Measurements from ENCODE around the gene NUDT8.
A peak's percentile ranks its signal among the peaks of the same experiment; 100 is the strongest.
"Not testable (repeated sequence)": the region's sequence is repeated elsewhere in the genome, so short reads cannot be mapped to it uniquely, and the experiment has no call there.

NUDT8 gene

DNA sequence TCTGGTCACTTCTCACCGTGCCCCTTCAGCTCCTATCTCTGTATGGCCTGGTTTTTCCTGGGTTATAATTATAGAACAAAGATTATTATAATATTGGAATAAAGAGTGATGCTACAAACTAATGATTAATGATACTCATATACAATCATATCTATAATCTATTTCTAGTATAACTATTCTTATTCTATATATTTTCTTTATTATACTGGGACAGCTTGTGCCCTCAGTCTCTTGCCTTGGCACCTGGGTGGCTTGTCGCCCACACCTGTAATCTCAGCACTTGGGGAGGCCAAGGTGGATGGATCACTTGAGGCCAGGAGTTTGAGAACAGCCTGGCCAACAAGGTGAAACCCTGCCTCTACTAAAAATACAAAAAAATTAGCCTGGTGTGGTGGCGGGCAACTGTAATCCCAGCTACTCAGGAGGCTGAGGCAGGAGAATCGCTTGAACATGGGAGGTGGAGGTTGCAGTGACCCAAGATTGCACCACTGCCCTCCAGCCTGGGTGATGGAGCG lies 30.0 kb upstream of the NUDT8 start:
- DNase-seq; H3K4me1 ChIP-seq (ENCODE audit: control insufficient read depth, insufficient read depth, low read length, poor library complexity, severe bottlenecking); H3K9me3 ChIP-seq (ENCODE audit: control insufficient read depth, low read length); H3K4me3 ChIP-seq (ENCODE audit: insufficient read depth, low read depth, low read length, poor library complexity, severe bottlenecking); H3K36me3 ChIP-seq (ENCODE audit: control insufficient read depth, insufficient read depth, low read length); H3K27me3 ChIP-seq (replicated peaks; ENCODE audit: control insufficient read depth, insufficient read depth, low read length, poor library complexity, severe bottlenecking); H3K27ac ChIP-seq (ENCODE audit: insufficient read depth, low read length, poor library complexity, severe bottlenecking): not testable (repeated sequence)

DNA sequence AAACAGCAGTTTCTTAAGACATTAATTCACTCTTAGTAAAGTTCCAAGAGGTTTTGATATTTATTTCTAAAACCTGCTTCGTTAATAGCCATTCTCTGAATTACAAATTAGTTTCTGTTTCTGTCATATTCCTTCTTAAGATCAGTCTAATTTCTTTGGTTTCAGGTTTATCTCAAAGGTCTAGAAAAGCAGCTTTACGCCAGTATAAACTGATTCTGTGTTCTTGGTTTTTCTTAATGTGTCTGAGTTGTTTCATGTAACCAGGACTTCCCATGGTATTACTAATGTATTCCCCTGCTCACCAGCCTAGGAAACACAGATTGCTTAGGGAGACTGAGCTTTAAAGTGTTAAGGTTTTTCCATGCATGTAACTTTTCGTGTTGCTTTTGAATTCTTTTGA lies 27.6 kb upstream of the NUDT8 start:
- Histone ChIP-seq H3K9me3 (ENCODE audit: control insufficient read depth, low read length) (no peaks in the 10 kb centered on the region), H3K27me3 (replicated peaks; ENCODE audit: control insufficient read depth, insufficient read depth, low read length, poor library complexity, severe bottlenecking) (no peaks in the 10 kb centered on the region), H3K27ac (ENCODE audit: insufficient read depth, low read length, poor library complexity, severe bottlenecking) (no peak overlapping the region), H3K36me3 (ENCODE audit: control insufficient read depth, insufficient read depth, low read length) (no peaks in the 10 kb centered on the region), H3K4me1 (ENCODE audit: control insufficient read depth, insufficient read depth, low read length, poor library complexity, severe bottlenecking) (no peaks in the 10 kb centered on the region), H3K4me3 (ENCODE audit: insufficient read depth, low read depth, low read length, poor library complexity, severe bottlenecking) (no peak overlapping the region)
- no peak for DNase-seq

GRCh38 chr11:67656278-67656922 lies 26.7 kb upstream of the NUDT8 start:
- no peaks in the 10 kb centered on the region for H3K27me3 ChIP-seq (replicated peaks; ENCODE audit: control insufficient read depth, insufficient read depth, low read length, poor library complexity, severe bottlenecking)
- H3K36me3 ChIP-seq (ENCODE audit: control insufficient read depth, insufficient read depth, low read length) = no peaks in the 10 kb centered on the region
- no peaks in the 10 kb centered on the region for H3K9me3 ChIP-seq (ENCODE audit: control insufficient read depth, low read length)
- H3K4me3 ChIP-seq (ENCODE audit: insufficient read depth, low read depth, low read length, poor library complexity, severe bottlenecking) = no peak overlapping the region
- no peak overlapping the region for H3K27ac ChIP-seq (ENCODE audit: insufficient read depth, low read length, poor library complexity, severe bottlenecking)
- no peak for DNase-seq
- H3K4me1 ChIP-seq (ENCODE audit: control insufficient read depth, insufficient read depth, low read length, poor library complexity, severe bottlenecking) = no peaks in the 10 kb centered on the region

GRCh38 chr11:67654225-67654624 lies 24.5 kb upstream of the NUDT8 start:
- Histone ChIP-seq H3K4me1 (ENCODE audit: control insufficient read depth, insufficient read depth, low read length, poor library complexity, severe bottlenecking) (no peaks in the 10 kb centered on the region), H3K27ac (ENCODE audit: insufficient read depth, low read length, poor library complexity, severe bottlenecking) (no peak overlapping the region), H3K9me3 (ENCODE audit: control insufficient read depth, low read length) (no peaks in the 10 kb centered on the region)

GRCh38 chr11:67652965-67653845 lies 23.5 kb upstream of the NUDT8 start:
- Histone ChIP-seq H3K4me1 (ENCODE audit: control insufficient read depth, insufficient read depth, low read length, poor library complexity, severe bottlenecking) (no peaks in the 10 kb centered on the region), H3K9me3 (ENCODE audit: control insufficient read depth, low read length) (no peaks in the 10 kb centered on the region), H3K27me3 (replicated peaks; ENCODE audit: control insufficient read depth, insufficient read depth, low read length, poor library complexity, severe bottlenecking) (no peaks in the 10 kb centered on the region), H3K36me3 (ENCODE audit: control insufficient read depth, insufficient read depth, low read length) (no peaks in the 10 kb centered on the region), H3K27ac (ENCODE audit: insufficient read depth, low read length, poor library complexity, severe bottlenecking) (no peak overlapping the region), H3K4me3 (ENCODE audit: insufficient read depth, low read depth, low read length, poor library complexity, severe bottlenecking) (no peak overlapping the region)
- no peak for DNase-seq

More at GRCh38 chr11:67654225-67654624, 24.5 kb upstream of the NUDT8 start:
- H3K36me3 ChIP-seq (ENCODE audit: control insufficient read depth, insufficient read depth, low read length) = no peaks in the 10 kb centered on the region
- no peak overlapping the region for H3K4me3 ChIP-seq (ENCODE audit: insufficient read depth, low read depth, low read length, poor library complexity, severe bottlenecking)
- H3K27me3 ChIP-seq (replicated peaks; ENCODE audit: control insufficient read depth, insufficient read depth, low read length, poor library complexity, severe bottlenecking) = no peaks in the 10 kb centered on the region
- no peak for DNase-seq

GRCh38 chr11:67651976-67652781 lies 22.4 kb upstream of the NUDT8 start:
- no peak overlapping the region for H3K4me3 ChIP-seq (ENCODE audit: insufficient read depth, low read depth, low read length, poor library complexity, severe bottlenecking)
- H3K9me3 ChIP-seq (ENCODE audit: control insufficient read depth, low read length) = no peaks in the 10 kb centered on the region
- H3K36me3 ChIP-seq (ENCODE audit: control insufficient read depth, insufficient read depth, low read length) = no peaks in the 10 kb centered on the region
- H3K4me1 ChIP-seq (ENCODE audit: control insufficient read depth, insufficient read depth, low read length, poor library complexity, severe bottlenecking) = peaks cover 5% of the 10 kb centered on the region
- DNase-seq = no peak
- H3K27me3 ChIP-seq (replicated peaks; ENCODE audit: control insufficient read depth, insufficient read depth, low read length, poor library complexity, severe bottlenecking) = no peaks in the 10 kb centered on the region
- no peak overlapping the region for H3K27ac ChIP-seq (ENCODE audit: insufficient read depth, low read length, poor library complexity, severe bottlenecking)

GRCh38 chr11:67649634-67650510 lies 20.1 kb upstream of the NUDT8 start:
- no peaks in the 10 kb centered on the region for H3K9me3 ChIP-seq (ENCODE audit: control insufficient read depth, low read length)
- H3K4me3 ChIP-seq (ENCODE audit: insufficient read depth, low read depth, low read length, poor library complexity, severe bottlenecking) = peak overlapping the region; percentile 68
- H3K27ac ChIP-seq (ENCODE audit: insufficient read depth, low read length, poor library complexity, severe bottlenecking) = peak overlapping the region; percentile 75
- H3K36me3 ChIP-seq (ENCODE audit: control insufficient read depth, insufficient read depth, low read length) = no peaks in the 10 kb centered on the region
- DNase-seq = no peak
- H3K4me1 ChIP-seq (ENCODE audit: control insufficient read depth, insufficient read depth, low read length, poor library complexity, severe bottlenecking) = peaks cover 16% of the 10 kb centered on the region
- no peaks in the 10 kb centered on the region for H3K27me3 ChIP-seq (replicated peaks; ENCODE audit: control insufficient read depth, insufficient read depth, low read length, poor library complexity, severe bottlenecking)

- Histone ChIP-seq H3K4me1 (ENCODE audit: control insufficient read depth, insufficient read depth, low read length, poor library complexity, severe bottlenecking) (peaks cover 16% of the 10 kb centered on the region), H3K27me3 (replicated peaks; ENCODE audit: control insufficient read depth, insufficient read depth, low read length, poor library complexity, severe bottlenecking) (no peaks in the 10 kb centered on the region), H3K36me3 (ENCODE audit: control insufficient read depth, insufficient read depth, low read length) (no peaks in the 10 kb centered on the region), H3K9me3 (ENCODE audit: control insufficient read depth, low read length) (no peaks in the 10 kb centered on the region), H3K27ac (ENCODE audit: insufficient read depth, low read length, poor library complexity, severe bottlenecking) (no peak overlapping the region), H3K4me3 (ENCODE audit: insufficient read depth, low read depth, low read length, poor library complexity, severe bottlenecking) (no peak overlapping the region)
- DNase-seq = no peak
Measured at GRCh38 chr11:67648796-67649613, 19.3 kb upstream of the NUDT8 start.

Data from effector memory CD4-positive, alpha-beta T cell (primary cell).